ENCODE results near the gene DNASE1.
"Not testable (repeated sequence)": the region's sequence is repeated elsewhere in the genome, so short reads cannot be mapped to it uniquely, and the experiment has no call there.

The DNASE1 gene

GRCh38 chr16:3654249-3654991 is at the start of gene DNASE1:
TSS of gene DNASE1 (plus strand) at chr16:3654691. CDS start at chr16:3655374, 683 bp downstream.
- DNase-seq, result peak; percentile 59

- DNase-seq, result no peak
Measured at GRCh38 chr16:3606441-3606840, 48.0 kb upstream of the DNASE1 start.

DNA sequence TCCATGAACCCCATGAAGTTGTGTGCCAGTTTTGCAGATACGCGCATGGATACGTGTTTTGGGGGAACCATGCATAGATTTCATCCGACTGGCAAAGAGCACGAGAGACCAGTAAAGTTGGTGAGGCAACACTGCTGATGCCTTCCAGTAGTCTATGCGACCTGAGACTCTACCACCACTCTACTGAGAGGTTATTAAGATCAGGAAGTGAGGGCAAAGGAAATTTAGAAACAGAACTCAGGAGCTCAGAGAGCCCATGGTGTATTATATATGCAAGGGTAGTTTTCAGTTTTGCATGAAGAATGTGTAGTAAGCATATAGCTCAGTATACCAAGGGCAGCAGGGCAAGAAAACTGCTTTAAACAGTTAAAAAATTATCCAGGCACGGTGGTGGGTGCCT is 47.3 kb upstream of the DNASE1 start:
- DNase-seq, result no peak

GRCh38 chr16:3607634-3608033 is 46.9 kb upstream of the DNASE1 start:
- DNase-seq, result no peak

GRCh38 chr16:3608069-3608468 is 46.4 kb upstream of the DNASE1 start:
- no peak for DNase-seq

GRCh38 chr16:3608976-3609375 is 45.5 kb upstream of the DNASE1 start:
- not testable (repeated sequence) for DNase-seq

DNA sequence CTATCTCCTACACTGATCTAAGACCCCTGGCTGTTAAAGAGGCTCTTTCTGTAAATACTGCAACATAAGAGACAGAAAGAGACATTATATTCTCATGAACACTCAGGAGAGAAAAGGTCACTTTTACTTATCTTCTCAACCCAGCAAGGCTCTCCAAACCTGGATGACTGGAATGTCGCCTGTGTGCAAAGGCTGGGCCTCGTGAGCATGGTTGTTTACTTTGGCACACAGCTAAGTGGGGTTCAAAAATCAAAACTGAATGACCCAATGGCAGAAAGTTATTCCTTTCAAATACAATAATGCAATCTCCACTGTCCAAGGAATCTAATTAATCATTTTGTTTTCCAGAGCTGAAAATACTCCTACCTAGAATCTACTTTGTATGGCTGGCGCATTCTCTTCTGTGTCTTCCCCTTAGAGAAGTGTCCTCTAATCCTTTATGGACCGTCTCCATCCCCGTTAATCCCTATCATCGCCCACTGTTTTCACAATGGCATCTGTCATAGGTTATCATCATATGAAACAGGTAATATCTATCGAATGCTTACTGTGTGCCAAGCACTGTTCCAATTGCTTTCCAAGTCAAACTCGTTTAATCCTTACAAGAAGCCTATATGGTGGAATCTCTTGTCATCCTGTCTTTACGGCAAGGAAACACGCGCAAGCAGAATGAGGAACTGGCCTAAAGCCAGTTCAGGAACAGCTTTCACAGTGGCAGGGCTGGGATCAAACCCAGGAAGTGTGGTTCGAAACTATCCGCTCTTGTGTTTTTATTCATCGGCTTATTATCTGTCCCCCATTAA is 44.4 kb upstream of the DNASE1 start:
- DNase-seq, result no peak

- no peak for DNase-seq
Measured at GRCh38 chr16:3610698-3611145, 43.8 kb upstream of the DNASE1 start.

GRCh38 chr16:3611146-3611975 is 43.1 kb upstream of the DNASE1 start, which contains the start of gene SLX4:
TSS of gene SLX4 (minus strand) at chr16:3611606. CDS start at chr16:3608964, 2,642 bp downstream.
- DNase-seq, result peak; percentile 94

GRCh38 chr16:3612510-3613466 is 41.7 kb upstream of the DNASE1 start:
- DNase-seq, result no peak

DNA sequence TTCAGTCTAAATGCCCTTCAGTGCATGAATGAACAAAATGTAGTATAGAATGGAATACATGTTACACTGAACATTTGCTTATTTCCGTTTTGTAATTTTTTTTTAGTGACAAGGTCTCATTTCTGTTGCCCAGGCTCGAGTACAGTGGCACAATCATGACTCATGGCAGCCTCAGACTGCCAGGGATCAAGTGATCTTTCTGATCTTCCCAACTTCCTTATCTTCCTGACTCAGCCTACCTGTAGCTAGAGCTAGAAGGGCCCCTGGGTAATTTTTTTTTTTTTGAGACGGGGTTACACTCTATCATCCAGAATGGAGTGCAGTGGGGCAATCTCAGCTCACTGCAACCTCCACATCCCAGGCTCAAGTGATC is 35.7 kb upstream of the DNASE1 start:
- no peak for DNase-seq

- DNase-seq, result no peak
Measured at GRCh38 chr16:3623642-3624041, 30.8 kb upstream of the DNASE1 start.

DNA sequence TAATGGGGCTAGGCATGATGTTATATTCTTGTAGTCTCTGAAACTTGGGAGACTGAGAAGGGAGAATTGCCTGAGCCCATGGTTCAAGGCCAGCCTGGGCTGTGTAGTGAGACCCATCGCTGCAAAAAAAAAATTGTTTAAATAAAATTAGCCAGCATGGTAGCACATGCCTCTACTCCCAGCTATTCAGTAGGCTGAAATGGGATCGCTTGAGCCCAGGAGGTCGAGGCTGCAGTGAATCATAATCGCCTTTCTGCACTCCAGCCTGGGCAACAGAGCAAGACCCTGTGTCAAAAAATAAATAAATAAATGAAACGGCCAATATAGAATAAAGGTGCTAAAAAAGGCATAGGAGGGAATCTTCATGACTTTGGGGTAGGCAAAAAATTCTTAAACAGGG is 29.2 kb upstream of the DNASE1 start:
- DNase-seq, result no peak

GRCh38 chr16:3625911-3626732 is 28.4 kb upstream of the DNASE1 start:
- DNase-seq, result peak; percentile 29

- DNase-seq, result peak; percentile 27
Measured at GRCh38 chr16:3637371-3637923, 17.0 kb upstream of the DNASE1 start.

GRCh38 chr16:3638916-3639644 is 15.4 kb upstream of the DNASE1 start:
- DNase-seq, result no peak

- no peak for DNase-seq
Measured at GRCh38 chr16:3640207-3640606, 14.3 kb upstream of the DNASE1 start.

- DNase-seq, result no peak
Measured at GRCh38 chr16:3640632-3641501, 13.6 kb upstream of the DNASE1 start.

Measured in CD4-positive, alpha-beta T cell treated with Interleukin-12 subunit alpha and Interleukin-12 subunit beta, for 1 hour (primary cell).